Measurements from ENCODE around the gene ZCCHC17.
"Not testable (repeated sequence)": the region's sequence is repeated elsewhere in the genome, so short reads cannot be mapped to it uniquely, and the experiment has no call there.

Gene ZCCHC17

DNA sequence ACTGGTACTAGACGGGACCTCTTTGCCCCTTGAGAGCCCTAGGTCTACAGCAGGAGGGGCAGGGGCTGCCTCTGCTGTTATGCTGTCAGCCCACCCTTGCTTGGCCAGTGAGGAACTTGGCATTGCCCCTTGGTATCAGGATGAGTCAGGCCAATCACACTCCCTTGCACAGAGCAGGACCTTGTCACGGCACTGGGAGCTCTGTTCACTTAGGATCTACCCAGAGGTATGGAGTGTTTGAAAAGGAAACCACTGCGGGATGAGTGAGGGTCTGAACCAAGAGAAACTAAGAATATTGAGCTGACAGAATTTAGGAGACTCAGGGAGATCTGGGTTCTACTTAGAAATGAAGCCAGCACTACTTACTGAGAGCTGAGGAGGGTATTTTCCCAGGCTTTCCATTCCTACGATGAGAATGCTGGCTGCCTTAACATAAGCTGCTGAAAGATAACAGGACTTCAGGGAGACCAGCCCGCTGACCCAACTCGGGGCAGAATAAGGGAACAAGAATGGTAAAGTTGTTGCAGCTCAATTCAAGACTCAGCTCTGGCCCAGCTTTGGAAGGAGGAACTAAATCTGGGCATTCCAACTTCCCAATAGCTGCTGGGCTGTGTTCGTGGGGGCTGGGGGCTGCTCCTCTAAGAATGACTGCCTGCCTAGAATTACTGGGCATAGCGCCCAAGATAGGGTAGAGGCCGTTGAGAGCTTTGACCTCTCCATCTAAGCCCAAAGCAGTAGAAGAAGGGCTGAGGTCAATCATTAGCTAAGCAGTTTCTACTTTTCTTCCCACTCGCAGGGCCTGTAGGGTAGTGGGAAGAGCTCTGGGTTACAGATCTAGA, 74.5 kb downstream of the ZCCHC17 start:
- no peak for DNase-seq (ENCODE audit: low read depth)

DNA sequence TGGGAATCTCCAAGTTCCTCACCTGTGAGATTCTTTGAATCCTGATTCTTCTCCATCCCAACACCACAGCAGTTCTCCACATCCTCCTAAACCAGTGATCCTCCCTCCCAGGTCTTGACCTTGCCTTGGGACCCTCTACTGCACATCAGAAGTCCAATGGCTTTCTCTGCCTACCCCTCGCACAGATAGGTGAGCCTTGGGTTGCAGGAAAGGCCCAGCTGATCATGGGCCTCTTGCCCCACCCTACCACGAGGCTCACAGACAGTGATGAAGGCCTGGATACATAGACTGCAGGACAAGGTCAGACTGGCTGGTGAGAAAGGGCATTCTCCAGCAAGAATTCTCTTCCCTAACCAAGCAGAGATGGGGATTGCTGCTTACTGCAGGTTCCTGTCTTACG, 75.2 kb downstream of the ZCCHC17 start:
- DNase-seq (ENCODE audit: low read depth): no peak

GRCh38 chr1:31372751-31373055, 75.9 kb downstream of the ZCCHC17 start:
- peak; percentile 28 for DNase-seq (ENCODE audit: low read depth)

DNA sequence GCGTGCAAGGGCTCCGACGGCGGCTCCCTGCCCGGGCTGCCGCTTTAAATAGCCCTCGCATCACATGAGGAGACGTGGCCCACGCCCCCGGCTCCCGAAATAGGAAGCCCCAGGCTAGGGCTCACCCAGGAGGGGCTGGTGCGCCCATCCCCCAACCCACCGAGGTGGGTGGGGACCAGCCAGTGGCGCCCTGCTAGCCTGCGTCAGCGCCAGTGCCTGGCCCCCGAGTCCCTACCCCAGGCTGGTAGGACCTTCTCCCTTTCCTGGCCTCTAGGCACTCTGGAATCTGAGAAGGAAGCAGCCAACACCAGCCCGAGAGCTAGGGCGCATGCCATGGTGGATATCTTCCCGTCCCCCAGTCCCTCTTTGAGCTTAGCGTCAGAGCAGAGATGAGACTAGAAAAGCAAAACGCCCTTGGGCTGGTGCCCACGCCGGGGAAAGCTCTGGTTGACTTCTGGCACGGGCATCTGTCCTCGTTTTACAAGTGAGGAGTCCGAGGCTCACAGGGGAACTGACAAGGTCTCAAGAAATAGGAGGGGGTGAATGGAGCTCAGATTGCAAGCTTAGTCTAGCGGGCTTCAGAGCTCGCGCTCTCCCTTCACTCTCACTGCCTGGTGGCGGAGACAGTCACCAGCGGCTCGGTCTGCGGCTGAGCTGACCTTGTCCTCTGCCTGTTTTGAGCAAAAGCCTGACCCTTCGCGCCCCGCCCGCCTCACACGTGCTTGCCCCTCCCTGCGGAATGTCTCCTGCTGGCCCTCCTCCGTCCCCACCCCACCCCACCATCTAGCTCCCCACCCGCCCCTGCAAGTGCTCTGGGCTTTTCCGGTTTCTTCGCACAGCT, 76.4 kb downstream of the ZCCHC17 start, which contains the start of gene FABP3:
TSS of gene FABP3 (minus strand) at position 21 of the 841 bp plus-strand sequence. CDS start 62 bp downstream, outside the sequence.
- DNase-seq (ENCODE audit: low read depth): peak; percentile 66

- DNase-seq (ENCODE audit: low read depth): no peak
These were observed 77.2 kb downstream of the ZCCHC17 start for GRCh38 chr1:31373897-31374486.

- no peak for DNase-seq (ENCODE audit: low read depth)
These were observed 77.8 kb downstream of the ZCCHC17 start for GRCh38 chr1:31374511-31375196.

DNA sequence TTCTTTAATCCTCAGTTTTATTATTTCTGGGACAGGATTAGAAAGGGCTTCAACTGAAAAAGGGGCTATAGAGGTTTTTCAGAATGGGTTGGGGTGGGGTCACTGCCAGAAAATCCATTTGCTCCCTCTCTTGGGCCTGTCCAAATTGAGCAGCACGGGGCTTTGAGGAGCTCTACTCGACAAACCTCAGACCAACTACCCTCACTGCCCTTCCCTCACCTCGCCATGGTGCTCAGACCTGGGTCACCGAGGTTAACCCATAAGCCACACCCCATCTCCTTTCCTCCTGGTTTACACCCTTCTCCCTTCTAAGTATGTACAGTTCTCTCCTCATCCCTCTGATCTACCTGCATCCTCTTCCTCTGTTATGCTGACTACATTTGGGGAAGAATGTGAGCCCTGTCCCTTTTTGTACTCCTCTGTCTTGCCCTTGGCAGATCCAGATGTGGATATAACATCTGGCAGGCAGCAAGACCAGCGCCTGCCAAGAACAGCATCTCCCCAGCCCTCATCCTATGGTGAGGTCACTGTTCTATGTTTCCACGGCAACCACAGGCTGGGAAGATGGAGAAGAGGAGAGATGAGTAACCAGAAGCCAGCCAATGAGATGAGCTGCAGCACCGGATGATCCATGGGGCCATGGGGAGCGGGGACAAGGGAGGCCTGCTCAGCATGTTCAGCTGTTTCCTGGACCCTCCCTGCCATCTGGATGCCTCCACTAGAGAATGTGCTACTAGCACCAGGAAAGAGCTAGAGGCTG, 79.7 kb downstream of the ZCCHC17 start:
- peak; percentile 94 for DNase-seq (ENCODE audit: low read depth)

DNA sequence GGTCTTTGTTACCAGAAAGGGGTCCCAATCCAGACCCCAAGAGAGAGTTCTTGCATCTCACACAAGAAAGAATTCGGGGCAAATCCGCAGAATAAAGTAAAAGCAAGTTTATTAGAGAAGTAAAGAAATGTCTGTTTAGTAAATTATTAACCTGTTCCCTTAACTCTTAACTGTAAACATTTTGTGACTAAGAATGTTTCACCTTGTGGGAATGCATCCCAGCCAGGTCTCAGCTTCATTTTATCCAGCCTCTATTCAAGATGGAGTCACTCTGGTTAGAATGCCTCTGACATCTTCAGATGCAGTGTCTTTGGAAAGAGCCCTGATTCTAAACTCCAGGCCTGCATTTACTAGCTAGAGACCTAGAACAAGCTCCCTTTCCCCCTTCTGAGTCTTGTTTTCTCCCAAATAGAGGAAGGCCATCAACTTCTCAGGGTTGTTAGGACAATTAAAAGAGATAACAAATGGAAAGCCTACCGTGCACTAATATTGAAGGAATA, 80.6 kb downstream of the ZCCHC17 start:
- DNase-seq (ENCODE audit: low read depth): no peak

- no peak for DNase-seq (ENCODE audit: low read depth)
These were observed 81.2 kb downstream of the ZCCHC17 start for GRCh38 chr1:31378001-31378400.

DNA sequence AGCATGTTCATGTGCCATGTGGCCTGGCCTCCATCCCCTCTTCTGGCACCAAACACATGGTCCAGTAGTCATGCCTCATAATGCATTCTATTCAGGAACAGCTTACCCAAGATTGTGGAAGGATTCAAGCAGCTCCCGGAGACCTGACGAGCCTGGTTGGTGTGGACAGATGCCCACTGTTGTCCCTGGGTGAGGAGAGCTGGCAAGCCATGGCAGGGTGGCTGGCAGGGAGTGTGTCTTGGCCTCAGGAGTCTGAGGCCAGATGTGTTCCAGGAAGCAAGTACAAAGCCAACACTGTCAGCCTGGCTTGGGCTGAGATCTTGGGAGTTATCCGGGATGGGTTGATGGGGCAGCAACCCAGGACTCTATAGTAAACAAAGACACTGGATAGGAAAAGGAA, 83.3 kb downstream of the ZCCHC17 start:
- DNase-seq (ENCODE audit: low read depth): no peak

DNA sequence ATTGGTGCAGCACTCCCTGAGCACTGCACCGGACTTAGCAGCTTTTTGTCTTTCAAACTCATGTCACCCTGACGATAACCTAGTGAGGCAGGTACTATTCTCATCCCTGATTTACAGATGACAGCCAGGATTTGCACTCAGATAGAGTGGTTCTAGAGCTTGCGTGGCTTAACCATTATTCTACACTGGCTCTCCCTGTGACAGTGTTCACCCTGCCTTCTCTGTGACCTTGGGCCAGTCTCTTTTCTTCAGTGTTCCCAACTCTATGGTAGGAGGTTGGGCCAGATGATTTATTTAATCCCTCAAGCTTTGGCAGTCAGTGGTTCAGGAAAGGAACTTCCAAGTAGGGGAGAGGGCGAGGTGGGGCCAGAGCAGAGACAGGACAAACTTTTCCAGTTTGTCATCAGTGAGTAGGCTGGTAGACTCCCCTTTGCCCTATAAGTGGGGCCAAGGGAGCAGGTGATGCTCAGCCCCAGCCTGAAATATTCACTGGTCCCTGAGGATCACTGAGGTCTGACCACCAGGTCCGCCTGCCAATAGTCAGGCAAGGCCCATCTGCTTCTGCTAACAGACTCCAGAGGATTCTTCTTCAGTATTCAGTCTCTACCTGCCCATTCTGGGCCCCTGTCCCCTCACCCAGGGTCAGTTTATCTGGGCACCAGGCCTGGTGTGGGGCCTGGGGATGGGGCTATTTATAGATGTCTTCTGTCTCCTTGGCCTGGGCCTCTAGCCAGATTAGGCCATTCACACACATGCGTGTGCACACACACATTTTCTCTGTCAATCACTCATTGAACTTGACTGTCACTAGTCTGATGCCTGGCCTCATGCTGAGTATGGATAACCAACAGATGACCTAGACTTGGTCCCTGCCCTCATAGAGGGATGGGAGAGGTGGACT, 84.8 kb downstream of the ZCCHC17 start:
- no peak for DNase-seq (ENCODE audit: low read depth)

- no peak for DNase-seq (ENCODE audit: low read depth)
These were observed 85.7 kb downstream of the ZCCHC17 start for GRCh38 chr1:31382379-31382989.

DNA sequence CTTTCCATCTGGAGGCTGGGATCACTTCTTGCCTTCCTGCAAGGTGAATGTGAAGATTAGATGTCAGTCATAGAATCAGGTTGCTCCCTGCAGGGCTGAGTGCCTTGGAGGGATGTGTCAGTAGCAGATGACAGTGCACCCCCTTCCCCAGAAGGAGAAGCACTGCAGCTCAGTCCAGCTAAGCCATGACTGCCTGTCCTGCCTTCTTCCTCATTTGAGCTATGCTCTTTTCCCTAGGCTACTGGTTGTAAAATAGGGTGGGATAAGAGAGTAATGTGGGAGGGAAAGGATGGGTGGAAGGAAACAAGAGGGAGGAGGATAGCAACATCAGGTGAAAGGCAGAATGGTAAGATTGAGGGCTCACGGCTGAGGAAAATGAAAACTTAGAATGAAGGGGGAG, 87.1 kb downstream of the ZCCHC17 start:
- DNase-seq (ENCODE audit: low read depth): no peak

DNA sequence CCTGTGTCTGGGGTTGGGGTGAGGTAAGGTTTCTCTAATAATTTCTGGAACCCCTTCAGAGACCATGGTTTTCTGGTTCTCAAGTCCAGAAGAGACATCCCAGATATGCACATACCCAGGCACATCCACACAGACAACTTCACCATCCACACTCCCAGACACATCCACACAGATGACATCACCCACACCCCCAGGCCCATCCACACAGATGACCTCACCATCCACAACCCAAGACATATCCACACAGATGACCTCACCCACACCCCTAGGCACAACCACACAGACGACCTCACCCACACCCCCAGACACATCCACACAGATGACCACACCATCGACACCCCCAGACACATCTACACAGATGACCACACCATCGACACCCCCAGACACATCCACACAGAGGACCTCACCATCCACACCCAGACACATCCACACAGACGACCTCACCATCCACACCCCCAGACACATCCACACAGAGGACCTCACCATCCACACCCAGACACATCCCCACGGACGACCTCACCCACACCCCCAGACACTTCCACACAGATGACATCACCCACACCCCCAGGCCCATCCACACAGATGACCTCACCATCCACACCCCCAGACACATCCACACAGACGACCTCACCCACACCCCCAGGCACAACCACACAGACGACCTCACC, 89.9 kb downstream of the ZCCHC17 start:
- DNase-seq (ENCODE audit: low read depth): not testable (repeated sequence)

- DNase-seq (ENCODE audit: low read depth): no peak
These were observed 90.8 kb downstream of the ZCCHC17 start for GRCh38 chr1:31387612-31388011.

DNA sequence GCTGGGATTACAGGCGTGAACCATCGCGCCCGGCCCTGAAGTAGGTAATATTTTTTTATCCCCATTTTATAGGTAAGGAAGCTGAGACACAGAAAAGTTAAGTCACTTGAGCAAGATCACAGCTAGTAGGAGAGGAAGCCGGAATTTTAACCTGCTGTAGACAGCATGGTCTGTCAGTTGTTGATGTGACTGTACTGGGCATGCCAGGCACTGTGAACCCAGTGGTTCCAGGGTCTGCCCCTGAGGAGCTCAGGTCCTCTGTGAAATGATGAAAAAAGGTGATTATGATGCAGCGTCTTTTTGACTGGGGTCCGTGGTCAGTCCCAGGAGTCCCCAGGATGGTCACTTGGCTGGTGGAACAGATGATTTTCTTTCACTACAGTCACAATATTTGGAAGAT, 92.8 kb downstream of the ZCCHC17 start:
- no peak for DNase-seq (ENCODE audit: low read depth)

GRCh38 chr1:31390071-31390470, 93.2 kb downstream of the ZCCHC17 start:
- DNase-seq (ENCODE audit: low read depth): no peak

GRCh38 chr1:31393463-31393862, 96.6 kb downstream of the ZCCHC17 start:
- DNase-seq (ENCODE audit: low read depth): no peak

GRCh38 chr1:31394584-31395193, 97.9 kb downstream of the ZCCHC17 start:
- DNase-seq (ENCODE audit: low read depth): peak; percentile 88

Measured in ELR (cell line).